HG03039 (cell line): ENCODE results near the gene ANTKMT.

Experiments
- ATAC-seq: cut with Tn5 transposase; IDR thresholded peaks from one replicate; pipeline ENCODE4 v1.9.1; 2021; ENCODE audit warnings: mild to moderate bottlenecking, moderate library complexity; ENCODE audit not compliant: unreplicated experiment

Gene ANTKMT

DNA sequence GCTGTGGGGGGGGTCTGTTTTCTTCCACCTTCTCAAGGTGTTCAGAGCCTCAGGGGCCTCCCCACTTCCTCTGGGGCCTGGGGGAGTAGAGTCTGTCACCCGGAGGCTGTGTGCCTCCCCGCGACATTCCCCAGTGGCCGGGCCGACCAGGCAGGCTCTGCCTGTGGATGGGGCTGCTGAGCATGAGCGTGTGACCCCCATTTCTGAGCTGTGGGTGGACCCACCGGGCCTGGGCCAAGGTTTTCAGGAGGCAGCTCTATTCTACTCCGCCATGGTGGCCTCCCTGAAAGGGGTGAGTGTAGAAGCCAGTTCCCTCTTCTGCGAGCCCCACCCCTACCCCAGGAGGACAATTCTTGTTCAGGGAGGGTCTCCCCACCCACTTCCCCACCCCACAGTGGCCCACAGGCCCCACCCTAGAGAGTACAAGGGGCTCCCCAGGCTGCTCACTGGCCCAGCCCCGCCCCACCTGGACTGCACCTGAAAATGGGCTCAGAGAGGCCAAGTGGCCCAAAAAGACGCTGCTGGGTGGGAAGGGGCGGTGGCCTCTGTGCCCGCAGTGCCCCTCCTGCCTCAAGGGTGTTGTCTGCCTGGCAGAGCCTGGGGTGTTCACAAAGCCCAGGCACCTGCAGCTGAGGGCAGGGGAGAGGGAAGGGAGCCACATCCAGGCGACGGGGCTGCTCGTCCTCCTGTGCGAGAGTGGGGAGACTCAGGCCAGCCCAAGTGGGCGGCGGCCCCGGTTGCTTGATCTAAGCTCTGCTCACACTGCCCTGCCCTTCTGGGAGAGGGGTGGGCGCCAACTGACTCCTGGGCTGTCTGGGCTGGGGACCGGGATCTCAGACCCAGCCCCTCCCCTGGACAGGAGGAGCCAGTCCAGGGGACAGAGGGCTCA lies 40.9 kb downstream of the ANTKMT start:
- ATAC-seq, result no peak

DNA sequence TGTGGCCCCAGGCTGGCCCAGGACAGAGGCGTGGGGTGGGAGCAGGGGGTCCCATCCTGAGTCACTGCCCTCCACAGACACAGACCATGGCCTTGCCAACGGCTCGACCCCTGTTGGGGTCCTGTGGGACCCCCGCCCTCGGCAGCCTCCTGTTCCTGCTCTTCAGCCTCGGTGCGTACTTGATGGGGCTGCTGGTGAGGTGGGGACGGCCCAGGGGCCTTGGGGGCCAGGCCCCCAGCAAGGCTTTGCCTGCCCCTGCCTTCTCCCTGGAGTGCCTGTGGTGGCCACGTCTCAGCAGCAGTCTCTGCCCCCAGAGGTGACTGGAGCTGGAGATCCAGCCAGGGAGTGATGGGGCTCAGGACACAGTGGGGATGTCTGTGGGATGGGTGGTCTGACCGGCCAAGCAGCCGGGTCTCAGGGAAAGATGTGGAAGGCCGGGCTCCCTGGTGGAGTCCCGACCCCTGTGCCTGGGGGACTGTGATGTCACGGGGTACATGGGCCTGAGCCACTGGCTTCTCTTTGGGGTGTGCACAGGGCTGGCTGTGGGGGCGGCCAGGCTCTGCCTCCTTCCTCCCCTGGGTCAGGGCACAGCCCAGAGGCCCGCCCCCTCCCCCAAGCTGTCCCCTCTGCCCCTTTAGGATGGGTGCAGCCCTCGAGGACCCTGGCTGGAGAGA lies 41.8 kb downstream of the ANTKMT start:
- ATAC-seq, result no peak

DNA sequence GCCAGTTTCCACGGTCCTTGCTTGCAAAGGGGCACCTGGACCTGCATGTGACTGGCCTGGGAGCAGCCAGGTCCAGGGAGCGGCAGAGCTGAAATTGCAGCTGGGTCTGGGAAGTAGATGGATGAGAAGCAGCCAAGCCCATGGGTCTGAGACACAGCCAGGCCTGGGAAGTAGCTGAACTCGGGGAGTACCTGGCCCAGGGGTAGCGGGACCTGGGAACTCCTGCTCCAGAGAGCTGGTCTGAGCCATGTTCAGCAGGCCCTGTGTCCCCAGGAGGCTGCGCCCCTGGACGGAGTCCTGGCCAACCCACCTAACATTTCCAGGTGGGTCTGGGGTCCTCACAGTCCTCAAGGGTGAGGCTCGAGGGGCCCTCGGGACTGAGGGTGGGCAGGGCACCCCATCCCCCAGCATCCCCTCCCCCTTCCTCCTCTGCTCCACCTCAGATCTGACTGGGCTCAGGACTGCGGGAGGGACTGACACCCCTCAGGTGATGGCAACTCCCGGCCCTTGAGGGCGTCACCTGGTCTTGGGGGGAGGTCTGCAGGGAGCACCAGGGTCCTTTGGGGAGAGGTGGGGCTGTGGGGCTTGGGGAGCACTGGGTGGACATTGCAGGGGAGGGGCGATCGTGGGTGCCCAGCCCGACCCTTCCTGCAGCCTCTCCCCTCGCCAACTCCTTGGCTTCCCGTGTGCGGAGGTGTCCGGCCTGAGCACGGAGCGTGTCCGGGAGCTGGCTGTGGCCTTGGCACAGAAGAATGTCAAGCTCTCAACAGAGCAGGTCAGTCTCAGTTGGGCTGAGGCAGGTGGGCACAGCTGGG lies 42.6 kb downstream of the ANTKMT start:
- ATAC-seq, result no peak

DNA sequence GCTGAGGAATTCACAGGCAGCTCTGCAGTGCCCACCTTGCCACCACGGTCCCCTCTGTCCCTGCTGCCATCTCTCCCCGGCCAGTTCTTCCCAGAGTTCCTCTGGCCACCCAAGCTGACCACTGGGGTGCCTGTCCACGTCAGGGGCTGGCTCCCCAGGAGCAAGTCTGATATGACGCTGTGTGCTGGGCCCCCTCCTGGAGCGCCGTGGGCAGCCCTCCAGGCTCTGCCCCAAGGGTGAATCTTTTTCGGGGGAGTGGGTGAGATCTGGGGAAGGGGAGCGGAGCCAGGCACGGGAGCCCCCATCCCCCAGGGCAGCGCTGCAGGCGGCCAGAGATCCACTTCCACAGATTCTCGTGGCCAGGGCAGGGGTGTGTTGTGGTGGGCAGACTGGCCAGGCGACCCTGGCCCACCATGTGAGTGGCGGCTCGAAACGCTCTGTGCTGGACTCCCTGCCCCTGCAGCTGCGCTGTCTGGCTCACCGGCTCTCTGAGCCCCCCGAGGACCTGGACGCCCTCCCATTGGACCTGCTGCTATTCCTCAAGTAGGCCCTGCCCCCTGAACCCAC lies 43.3 kb downstream of the ANTKMT start:
- no peak for ATAC-seq

- no peak for ATAC-seq
Observed at GRCh38 chr16:764848-765487, 44.0 kb downstream of the ANTKMT start.

DNA sequence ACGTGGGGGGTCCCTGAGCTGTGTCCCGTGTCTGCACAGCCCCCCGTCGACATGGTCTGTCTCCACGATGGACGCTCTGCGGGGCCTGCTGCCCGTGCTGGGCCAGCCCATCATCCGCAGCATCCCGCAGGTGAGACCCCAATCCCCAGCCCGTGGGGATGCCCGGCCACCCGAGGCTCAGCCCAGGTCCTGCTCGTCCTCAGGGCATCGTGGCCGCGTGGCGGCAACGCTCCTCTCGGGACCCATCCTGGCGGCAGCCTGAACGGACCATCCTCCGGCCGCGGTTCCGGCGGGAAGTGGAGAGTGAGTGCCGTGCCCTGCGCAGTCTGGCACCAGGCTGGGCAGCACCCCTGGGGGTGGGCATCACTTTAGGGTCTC lies 44.5 kb downstream of the ANTKMT start:
- ATAC-seq, result no peak

DNA sequence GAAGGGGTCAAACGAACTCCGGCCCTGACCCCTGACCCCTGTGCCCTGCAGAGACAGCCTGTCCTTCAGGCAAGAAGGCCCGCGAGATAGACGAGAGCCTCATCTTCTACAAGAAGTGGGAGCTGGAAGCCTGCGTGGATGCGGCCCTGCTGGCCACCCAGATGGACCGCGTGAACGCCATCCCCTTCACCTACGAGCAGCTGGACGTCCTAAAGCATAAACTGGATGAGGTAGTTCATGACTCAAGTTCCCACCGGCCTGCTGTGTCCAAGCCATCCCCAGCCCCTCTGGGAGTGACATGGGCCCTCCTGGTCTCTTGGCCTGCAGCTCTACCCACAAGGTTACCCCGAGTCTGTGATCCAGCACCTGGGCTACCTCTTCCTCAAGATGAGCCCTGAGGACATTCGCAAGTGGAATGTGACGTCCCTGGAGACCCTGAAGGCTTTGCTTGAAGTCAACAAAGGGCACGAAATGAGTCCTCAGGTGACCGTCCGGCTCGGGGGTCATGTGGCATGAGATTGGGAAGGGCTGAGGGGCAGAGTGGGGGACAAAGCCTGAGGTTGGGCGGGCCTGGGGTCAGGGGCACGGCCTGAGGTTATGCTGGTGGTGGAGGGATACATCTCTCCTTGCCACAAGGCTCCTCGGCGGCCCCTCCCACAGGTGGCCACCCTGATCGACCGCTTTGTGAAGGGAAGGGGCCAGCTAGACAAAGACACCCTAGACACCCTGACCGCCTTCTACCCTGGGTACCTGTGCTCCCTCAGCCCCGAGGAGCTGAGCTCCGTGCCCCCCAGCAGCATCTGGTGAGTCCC lies 45.3 kb downstream of the ANTKMT start:
- ATAC-seq, result no peak

DNA sequence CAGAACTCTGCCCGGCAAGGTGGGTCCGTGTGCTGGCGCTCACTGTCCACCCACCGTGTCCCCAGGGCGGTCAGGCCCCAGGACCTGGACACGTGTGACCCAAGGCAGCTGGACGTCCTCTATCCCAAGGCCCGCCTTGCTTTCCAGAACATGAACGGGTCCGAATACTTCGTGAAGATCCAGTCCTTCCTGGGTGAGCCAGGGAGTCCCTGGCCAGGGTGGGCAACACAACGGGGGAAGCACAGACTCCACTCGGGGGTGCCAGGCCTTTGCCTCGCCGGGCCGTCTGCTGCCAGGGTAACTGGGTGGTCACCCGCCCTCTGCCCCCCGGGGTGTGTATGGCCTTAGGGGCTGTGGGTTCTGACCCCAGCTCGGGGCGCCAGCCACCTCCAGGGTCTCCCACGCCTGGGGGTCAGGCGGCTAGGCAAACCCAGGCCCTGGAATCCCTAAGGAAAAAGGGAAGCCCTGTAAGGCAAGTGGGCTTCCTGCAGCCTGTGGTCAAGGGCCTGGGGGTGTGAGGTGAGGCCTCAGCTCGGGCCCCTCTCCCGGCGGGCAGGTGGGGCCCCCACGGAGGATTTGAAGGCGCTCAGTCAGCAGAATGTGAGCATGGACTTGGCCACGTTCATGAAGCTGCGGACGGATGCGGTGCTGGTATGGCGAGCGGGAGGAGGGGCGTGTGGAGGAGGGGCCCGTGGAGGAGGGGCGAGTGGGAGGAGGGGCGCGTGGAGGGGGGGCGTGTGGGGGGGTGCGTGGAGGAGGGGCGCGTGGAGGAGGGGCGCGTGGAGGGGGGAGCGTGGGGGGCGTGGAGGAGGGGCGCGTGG lies 46.1 kb downstream of the ANTKMT start:
- no peak for ATAC-seq

DNA sequence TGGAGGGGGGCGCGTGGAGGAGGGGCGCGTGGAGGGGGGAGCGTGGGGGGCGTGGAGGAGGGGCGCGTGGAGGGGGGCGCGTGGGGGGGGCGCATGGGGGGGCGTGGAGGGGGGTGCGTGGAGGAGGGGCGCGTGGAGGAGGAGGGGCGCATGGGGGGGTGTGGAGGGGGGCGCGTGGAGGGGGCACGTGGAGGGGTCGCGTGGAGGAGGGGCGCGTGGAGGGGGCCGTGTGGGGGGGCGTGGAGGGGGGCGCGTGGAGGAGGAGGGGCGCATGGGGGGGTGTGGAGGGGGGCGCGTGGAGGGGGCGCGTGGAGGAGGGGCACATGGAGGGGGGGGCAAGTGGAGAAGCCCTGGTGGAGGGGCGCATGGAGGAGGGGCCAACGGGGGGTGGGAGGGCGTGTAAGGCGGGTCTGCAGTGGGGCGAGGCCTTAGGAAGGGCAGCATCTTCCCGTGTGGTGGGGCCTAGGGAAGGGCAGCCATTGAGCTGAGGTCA lies 46.8 kb downstream of the ANTKMT start:
- no peak for ATAC-seq

- ATAC-seq, result no peak
Observed at GRCh38 chr16:768428-768827, 47.5 kb downstream of the ANTKMT start.

DNA sequence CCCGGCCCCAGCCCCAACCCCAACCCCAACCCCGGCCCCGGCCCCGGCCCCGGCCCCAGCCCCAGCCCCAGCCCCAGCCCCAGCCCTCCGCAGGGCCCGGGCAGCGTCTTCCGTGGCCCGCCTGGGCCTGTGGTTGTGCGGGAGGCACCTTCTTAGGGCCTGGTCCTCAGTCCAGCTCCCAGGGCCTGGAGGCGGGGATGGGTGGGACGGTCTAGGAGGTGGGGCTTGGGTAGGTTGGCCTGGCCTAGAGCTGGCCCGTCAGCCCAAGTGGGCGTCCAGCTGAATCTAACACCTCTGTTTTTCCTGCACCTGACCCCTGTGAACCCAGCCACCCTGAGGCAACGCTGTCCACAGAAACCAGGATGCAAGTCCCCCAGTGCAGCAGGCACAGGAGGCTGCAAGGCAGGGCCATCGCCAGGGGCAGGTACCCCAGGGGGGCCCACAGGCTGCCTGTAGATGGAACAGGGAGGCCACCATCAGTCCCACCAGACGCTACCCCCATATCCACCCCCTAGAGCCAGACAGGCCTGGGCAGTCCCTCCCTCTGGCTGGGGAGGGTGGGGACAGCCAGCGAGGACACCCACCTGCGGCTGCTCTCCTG lies 48.3 kb downstream of the ANTKMT start:
- no peak for ATAC-seq

- no peak for ATAC-seq
Observed at GRCh38 chr16:769934-770333, 49.0 kb downstream of the ANTKMT start.

DNA sequence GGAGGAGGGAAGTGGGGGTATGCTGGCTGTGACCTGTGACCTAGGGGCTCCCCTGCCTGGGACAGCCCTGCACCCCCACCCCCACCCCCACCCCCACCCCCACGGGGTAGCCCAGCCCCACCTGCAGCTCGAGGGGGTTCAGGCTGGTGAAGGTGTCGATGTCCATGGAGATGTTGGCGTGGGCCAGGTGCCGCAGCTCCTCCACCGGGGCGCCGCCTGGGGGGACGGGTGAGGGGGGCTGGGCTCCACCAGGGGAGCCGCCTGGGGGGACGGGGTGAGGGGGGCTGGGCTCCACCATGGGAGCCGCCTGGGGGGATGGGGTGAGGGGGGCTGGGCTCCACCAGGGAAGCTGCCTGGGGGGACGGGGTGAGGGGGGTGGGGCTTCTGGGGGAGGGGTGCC lies 49.5 kb downstream of the ANTKMT start:
- ATAC-seq, result no peak
